DMS153 (cell line): Measurements from ENCODE around the gene MAOA.
"Not testable (repeated sequence)": the region's sequence is repeated elsewhere in the genome, so short reads cannot be mapped to it uniquely, and the experiment has no call there.

Experiments used
- DNase-seq: peaks from one replicate; lab custom pipeline; 2025; lab: John Stamatoyannopoulos, UW

The MAOA gene

DNA sequence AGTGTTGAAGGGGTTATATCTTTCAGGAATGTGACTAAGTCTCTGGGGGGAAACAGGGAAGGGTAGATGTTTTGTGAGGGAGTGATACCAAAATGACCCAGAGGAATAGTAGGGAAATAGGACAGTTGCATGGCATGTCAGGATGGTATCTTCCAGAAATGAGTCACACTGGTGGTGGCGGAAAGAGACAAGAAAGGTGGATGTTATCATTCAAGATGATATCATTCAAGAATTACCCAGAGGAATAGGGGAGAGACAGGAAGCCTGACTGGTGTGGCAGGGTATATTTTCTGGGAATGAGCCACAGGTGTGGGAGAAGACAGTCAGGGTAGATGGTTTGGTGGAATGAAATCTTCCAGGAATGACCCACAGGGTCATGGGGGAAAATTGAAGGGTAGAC, 61.1 kb downstream of the MAOA start:
- DNase-seq = no peak

DNA sequence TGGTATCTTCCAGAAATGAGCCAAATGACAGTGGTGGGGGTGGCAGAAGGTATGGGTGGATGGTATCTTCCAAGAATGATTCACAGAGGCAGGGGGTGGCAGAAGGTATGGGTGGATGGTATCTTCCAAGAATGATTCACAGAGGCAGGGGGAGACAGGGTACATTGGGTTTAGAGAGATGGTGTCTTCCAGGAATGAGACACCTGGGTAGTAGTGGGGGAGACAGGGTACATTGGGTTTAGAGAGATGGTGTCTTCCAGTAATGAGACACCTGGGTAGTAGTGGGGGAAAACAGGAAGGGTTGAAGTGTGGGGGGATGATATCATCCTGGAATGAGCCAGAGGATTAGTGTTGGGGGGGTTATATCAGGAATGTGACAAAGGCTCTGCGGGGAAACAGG, 62.0 kb downstream of the MAOA start:
- no peak for DNase-seq

DNA sequence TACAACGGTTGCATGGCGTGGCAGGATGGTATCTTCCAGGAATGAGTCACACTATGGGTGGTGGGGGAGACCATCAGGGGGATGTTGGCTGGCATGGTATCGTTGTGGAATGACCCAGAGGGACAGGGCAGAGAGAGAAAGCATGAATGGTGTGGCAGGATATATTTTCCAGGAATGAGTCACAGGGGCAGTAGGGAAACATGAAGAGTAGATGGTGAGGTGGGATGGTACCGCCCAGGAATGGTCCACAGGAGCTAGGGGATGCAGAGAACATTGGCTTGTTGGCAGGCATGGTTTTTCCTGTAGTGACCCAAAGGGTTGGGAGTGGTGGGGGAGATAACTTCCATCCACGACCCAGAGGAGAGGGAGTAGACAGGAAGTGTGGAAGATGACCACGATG, 62.4 kb downstream of the MAOA start:
- no peak for DNase-seq

DNA sequence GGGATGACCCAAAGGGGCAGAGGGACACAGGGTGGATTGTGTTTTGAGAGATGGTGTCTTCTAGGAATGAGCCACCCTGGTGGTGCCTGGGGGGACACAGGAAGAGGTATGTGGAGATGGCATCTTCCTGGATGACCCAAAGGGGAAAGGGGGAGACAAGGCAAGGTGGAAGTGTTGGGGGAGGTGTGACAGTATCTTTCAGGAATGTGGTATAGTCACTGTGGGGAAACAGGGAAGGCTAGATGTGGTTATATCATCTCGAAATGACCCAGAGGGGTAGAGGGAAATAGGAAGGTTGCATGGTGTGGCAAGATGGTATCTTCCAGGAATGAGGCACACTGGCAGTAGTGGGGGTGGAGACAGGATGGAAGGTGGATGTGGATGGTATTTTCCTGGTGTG, 62.9 kb downstream of the MAOA start:
- no peak for DNase-seq

DNA sequence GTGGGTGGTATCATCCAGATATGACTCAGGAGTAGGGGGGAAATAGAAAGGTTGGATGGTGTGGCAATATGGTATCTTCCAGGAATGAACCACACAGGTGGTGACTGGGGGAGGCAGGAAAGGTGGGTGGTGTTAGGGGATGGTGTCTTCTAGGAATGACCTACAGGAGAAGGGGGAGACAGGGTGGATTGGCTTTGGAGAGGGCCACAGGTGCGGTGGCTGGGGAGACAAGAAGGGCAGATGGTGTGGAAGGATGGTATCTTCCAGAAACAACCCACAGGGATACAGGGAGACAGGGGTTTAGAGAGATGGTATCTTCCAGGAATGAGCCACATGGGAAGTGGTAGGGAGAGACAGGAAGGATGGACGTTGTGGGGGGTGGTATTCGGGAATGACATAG, 64.0 kb downstream of the MAOA start:
- DNase-seq = no peak

DNA sequence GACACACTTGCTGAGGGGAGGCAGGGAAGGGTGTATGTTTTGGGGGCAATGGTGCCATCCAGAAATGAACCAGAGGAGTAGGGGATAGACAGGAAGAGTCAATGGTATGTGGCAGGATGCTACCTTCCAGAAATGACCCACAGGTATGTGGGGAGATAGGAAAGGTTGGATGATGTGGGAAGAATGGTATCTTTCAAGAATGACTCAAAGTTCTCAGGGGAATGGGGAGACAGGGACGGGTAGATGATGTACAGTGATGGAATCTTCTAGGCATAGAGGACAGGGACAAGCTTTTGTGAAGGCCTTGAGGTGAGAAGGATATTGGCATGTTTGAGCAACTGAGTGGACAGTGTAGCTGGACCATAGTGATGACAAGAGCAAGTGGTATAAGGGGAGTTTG, 64.9 kb downstream of the MAOA start:
- no peak for DNase-seq

DNA sequence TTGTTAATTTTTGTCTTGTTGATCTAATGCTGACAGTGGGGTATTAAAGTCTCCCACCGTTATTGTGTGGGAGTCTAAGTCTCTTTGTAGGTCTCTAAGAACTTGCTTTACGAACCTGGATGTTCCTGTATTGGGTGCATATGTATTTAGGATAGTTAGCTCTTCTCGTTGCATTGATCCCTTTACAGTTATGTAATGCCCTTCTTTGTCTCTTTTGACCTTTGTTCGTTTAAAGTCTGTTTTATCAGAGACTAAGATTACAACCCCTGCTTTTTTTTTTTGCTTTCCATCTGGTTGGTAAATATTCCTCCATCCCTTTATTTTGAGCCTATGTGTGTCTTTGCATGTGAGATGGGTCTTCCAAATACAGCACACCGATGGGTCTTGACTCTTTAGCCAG, 69.1 kb downstream of the MAOA start:
- not testable (repeated sequence) for DNase-seq

DNA sequence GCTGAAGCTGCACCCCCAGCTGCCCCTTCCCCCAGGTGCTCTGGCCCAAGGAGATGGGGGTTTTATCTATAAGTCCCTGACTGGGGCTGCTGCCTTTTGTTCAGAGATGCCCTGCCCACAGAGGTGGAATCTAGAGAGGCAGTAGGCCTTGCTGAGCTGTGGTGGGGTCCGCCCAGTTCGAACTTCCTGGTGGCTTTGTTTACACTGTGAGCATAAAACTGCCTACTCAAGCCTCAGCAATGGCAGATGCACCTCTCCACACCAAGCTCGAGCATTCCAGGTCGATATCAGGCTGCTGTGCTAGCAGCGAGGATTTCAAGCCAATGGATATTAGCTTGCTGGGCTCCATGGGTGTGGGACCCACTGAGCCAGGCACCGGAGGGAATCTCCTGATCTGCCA, 71.2 kb downstream of the MAOA start:
- DNase-seq = peak; percentile 14

DNA sequence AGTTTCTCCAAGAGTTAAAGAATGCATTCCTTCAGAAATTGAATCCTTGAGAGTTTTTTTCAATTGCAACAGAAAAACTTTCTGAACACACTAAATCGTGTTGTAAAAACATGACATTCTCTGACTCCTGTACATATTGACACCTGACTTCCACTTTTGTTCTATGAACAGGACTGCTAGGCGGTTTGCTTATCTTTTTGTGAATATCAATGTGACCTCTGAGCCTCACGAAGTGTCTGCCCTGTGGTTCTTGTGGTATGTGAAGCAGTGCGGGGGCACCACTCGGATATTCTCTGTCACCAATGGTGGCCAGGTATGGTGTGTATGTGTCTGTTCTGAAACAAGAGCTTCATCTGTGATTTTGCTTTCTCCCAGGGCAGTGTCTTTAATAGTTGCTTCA, 71.9 kb downstream of the MAOA start:
- no peak for DNase-seq

DNA sequence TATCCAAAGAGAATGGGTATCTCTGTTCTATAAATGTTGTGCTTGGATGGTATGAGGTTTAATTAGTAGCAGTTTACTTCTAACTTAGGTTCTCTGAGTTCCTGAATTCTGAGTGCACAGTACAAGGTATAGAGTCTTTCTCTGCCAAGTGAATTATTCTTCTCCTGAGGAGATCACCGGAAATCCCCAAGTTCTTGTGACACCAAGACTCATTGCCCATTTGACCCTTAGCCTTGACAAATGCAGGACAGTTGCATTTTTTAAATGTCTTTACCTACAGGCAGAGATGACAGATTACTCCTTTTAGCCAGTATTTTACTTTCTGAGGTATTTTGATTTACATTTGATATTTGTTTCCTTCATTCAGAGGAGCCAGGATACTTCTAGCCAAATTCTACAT, 72.9 kb downstream of the MAOA start:
- no peak for DNase-seq

DNA sequence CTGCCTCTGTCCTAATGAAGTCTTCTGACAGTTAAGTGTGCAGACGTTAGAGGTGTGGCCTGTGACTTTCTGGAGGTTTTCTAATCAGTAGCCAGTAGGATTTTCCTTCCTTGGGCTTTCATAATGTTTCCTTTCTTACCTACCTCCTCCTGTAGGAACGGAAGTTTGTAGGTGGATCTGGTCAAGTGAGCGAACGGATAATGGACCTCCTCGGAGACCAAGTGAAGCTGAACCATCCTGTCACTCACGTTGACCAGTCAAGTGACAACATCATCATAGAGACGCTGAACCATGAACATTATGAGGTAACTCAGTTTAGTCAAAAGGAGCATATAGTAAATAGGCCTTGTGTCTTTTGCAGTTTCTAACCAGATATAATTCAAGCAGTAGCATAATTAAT, 75.0 kb downstream of the MAOA start:
- no peak for DNase-seq

DNA sequence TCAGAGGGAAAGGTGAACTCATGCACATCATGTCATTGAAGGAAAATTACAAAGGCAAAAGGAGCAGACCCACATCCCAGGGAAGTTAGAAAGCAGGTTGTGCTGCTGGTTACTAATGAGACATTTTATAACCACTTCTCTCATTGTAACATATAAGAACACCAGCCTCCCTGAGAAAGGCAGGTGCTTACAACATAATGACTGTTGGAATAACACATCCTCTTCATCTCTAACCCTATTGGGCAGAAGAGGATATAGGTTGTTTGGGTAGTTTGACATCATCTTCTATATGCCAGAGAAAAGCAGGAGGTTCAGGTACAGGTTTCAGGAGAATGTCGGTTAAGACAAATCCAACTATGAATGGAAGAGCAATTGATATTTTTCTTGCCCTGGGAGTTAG, 77.6 kb downstream of the MAOA start:
- DNase-seq = peak; percentile 17

DNA sequence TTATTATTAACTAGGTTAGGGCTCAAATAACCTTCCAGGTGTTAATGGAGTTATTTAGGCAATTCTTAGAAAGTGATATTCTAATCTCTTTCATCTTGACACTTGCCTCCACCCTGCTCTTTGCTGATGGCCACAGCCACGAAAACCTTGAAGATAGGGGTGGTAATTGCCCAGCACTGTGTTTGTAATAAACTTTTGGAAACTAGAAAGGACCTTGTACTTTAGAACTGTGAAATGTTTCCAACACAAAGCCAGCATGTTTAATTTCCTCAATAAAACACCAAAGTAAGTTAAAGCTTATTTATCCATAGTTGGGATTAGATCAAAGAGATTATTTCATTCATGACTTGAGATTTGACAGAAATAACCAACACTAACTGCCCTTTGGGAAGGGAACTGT, 78.3 kb downstream of the MAOA start:
- DNase-seq = no peak

DNA sequence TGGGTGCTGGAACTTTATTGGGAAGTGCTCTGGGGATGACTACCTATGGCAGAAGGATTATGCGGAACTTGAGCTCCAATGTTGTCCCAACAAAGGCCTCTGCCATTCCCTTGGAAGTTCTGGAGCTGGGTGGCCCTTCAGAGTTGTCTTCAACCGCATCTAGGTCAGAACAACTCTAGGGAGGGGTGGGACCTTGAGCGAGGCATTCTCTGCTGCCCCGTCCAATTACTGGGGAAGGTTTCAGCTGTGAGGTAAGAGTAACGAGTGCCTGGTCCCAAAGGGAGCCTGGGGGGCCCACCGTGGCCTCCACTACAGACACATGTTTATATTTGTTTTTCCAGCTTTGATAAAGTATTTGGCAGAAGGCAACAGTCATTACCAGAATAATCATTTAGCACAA, 79.4 kb downstream of the MAOA start:
- DNase-seq = no peak

DNA sequence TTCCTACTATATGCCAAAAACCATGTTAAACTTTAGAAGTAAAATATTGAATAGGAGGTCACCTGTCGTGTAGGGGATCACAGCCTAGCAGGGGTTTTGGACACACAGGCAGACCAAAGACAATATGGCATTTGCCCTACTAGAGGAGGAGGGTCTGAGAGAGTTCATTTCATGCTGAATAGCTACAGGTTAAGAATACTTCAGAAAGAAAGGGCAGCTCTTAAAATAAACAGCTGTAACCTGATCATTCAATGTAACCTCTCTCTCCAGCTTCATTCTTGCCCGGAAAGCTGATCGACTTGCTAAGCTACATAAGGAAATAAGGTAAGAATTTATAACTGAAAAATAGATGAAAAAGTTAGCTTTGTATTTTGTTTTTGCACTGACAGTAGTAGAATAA, 79.9 kb downstream of the MAOA start:
- DNase-seq = no peak

DNA sequence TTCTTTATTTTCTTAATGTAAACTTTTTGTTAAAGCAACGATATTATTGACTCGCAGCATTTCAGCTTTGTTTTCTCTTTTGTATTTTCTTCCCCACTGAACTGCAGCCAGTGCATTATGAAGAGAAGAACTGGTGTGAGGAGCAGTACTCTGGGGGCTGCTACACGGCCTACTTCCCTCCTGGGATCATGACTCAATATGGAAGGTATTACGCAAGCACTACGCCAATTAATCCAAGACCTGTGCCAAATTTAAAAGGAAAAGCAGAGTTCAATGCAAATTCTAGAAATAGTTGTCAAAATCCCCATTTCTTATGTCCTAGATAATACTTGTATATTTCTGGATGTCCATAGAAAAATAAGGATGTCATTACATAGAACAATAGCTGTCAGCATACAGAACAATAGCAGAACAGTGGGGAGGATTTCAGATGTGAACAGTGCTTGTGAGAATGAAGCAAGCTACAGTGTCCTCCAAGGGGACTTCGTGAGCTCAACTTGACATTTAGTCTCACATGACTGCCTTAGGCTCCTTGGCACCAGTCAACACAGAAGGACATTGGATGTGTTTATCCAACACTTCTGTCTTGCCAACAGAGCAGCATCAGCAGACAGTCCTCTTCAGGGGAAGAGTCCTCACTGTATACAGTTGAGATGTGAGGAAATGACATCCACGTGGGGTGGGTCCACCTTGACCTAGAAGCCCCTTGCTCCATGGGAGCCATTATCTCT, 85.9 kb downstream of the MAOA start:
- DNase-seq = no peak

DNA sequence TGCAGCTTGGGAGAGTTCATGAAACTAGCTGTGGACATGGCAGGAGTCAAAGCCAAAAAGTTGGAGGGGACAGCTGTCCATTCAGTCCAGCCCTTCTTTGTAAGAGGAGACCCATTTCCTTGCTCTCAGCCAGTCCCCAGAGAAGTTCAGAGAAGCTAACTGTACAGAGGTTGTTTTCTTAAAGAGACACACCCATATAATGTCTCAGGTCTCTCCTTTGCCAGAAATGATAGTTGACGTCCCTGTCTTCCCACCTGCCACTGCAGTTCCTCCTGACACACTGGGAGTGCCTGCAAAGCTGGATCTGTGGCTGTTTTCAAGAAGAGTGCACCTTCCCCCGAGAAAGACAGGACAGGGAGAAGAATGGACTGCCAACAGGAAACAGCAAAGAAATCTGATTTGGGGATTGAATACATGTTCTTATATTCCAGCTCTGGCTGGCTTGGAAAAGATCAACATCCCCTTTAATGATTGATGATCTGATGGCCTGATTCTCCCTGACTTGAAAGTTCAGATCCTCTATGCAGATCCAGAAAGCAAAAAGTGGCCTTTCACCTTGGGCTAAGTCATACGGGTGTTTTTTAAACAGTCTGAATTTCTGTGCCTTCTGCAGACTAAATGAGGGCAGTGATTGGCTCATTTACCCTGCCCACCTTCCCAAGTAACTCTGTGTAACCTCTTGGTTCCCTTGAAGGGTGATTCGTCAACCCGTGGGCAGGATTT, 87.2 kb downstream of the MAOA start:
- DNase-seq = no peak

DNA sequence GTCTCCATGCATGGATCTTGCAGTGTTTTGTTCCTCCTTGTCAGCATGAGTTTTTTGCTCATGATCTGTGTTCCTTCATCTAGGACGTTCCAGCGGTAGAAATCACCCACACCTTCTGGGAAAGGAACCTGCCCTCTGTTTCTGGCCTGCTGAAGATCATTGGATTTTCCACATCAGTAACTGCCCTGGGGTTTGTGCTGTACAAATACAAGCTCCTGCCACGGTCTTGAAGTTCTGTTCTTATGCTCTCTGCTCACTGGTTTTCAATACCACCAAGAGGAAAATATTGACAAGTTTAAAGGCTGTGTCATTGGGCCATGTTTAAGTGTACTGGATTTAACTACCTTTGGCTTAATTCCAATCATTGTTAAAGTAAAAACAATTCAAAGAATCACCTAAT, 88.2 kb downstream of the MAOA start:
- no peak for DNase-seq

DNA sequence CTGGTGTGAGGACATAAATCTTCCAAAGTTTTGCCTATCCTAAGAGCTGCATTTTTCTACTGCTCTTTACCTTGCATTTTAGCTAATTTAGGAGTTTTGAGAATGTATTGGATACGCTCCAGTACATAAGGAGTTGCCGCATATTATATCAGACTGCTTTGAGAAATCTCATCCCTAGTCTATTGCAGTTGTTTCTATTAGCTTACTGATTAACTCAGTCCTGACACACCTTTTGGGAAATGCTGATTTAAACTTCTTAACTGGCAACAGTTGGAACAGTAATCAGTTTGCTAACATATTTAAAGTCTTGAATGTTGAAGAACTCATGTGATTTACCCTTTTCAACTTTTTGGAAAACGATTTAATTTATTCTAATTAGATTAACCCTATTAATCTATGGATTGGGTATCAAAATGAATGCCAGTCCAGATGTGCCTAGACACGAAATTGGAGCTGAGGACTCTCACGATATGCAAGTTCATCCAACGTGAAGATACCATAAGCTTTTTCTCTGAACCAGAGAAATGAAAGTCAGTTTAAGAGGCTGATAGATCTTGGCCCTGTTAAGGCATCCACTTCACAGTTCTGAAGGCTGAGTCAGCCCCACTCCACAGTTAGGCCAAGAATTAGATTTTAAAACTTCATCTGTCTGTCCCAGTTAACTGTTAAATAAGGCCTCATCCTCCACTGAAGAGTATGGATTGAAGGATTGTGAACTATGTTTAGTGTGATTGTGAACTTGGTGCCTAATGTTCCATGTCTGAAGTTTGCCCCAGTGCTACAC, 90.0 kb downstream of the MAOA start:
- DNase-seq = no peak

DNA sequence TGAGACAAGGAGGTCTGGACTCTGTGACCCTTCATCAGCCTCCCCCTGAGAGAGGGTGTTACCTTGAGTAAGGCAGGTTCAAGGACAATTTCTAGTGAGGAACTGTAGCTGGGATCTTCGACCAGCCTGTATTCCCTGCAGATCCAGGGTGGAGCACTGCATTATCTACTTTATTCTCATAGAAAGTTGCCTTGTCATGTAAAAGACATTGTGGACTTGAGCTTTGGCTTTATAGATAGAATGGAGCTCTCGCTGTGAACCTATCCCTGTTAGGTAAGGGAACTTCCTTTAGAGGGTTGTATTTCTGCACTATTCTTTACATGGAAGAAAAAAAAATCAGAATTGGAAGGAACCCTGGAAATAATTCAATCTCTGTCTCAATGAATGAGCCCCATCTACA, 91.4 kb downstream of the MAOA start:
- DNase-seq = no peak

DNA sequence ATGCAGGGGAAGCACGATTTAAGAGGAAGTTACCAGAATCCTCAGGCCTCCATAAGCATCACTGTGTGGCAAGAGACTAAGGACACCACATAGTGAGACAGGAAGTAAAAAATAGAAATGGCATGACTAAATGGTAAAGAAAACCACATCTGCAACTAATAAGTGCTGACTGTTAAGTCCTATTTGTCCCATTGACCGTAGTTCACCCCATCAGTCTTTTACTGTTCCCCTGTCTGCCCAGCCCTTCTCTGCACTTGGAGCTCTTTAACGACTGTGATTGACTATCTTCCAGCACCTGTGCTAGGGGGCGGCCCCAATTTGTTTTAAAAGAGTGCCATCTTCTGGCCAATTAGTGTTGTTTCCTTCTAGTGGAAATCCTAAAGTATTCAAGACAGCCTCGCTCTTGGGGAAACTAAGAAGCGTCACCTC, 94.2 kb downstream of the MAOA start:
- peak; percentile 42 for DNase-seq

DNA sequence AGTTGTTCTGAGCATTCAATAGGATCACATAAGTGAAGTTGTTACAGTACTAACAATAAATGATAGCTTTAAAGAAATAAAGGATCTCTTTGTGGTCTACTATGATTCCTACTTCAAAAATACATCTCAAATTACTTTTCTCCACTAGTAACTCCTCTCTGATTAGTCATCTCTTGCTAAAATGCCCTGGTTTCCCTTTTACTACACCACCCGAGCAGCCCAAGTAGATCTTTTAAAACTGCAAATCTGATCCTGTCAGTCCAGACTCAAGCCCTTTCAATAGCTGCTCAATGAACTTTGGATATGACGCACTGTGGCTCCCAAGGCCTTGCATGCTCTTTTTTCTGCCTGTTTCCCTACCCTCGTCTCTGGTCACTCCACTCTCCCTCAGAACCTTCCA, 97.5 kb downstream of the MAOA start:
- no peak for DNase-seq

DNA sequence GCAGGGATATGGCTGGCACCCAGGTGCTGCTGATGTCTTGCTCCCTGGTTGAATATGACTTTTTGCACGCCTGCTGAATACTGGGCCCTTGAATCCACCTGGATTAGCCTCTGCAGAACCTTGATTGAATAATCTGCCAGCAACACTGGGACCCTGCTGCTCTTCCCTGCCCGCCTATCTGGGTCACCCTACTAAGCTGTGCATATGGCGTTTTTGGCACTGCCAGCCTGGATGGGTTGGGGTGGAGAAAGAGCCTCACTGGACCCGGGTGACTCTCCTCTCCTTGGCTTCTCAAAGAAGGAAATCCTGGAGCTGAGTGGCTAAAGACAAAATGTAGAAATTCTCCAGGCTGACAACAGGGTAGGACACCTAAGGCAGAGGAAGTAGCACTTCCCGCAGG, 100.0 kb downstream of the MAOA start:
- no peak for DNase-seq
